GM23248 (cell line): ENCODE data around the gene ZBTB43.

Experiments used
- EZH2 ChIP-seq: fragments of 200-600 bp; sonication (generic); IDR thresholded peaks from 2 replicates; pipeline ENCODE4 v1.6.1; 2018; ENCODE audit warnings: antibody characterized with exemption, mild to moderate bottlenecking; ENCODE audit not compliant: insufficient read depth, poor library complexity, severe bottlenecking
- EZH2phosphoT487 ChIP-seq: fragments of 200-600 bp; sonication (generic); IDR thresholded peaks from 2 replicates; pipeline ENCODE4 v1.6.1; 2018; ENCODE audit warnings: antibody characterized with exemption, moderate library complexity, mild to moderate bottlenecking, low read depth; ENCODE audit not compliant: insufficient read depth

- TF ChIP-seq EZH2 = no peak
- no peak for TF ChIP-seq EZH2phosphoT487
Measured at GRCh38 chr9:126814091-126814490, 9.3 kb downstream of the ZBTB43 start.
